NOMO-1 treated with DMSO at 0.1 percent for 48 hours (cell line): Measurements from ENCODE around the gene MRC2.

ENCODE experiments used
- DNase-seq: peaks from one replicate; lab custom pipeline; 2025; ENCODE audit not compliant: unreplicated experiment; lab: John Stamatoyannopoulos, UW

MRC2 gene

DNA sequence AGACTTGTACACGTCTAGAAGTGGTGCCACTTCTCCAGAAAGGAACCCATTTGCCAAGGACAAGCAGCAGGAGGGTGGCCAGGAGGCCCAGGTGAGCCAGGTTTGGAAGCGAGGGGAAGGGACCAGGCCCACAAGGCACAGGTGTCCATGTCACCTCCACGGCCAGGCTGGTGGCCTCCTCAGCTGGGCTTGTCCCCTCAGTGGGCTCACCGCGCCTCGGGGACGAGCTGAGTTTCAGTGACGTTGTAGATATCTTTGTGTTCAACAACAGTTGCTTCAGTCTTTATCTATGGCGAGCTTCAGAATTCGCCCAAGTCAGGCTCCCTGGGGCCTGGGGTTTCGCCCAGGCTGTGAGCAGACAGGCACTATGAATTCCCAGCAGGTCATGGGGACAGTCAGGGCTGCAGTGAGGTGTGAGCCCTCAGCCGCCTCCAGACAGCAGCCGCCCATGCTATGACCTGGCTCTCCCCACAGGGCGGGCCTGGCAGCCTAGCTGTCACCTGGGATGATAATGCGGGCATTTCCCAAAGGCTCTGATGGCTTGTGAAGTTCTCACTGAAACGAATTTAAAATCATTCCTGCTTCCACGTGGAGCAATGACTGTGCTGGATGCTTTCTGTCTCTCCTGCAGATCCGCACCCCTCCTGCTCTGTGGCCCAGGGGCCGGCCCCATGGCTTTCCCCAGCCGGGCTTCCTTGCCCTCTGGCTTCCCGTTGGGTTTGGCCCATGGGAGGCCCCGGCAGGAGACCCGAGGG, 89.5 kb downstream of the MRC2 start:
- no peak for DNase-seq

DNA sequence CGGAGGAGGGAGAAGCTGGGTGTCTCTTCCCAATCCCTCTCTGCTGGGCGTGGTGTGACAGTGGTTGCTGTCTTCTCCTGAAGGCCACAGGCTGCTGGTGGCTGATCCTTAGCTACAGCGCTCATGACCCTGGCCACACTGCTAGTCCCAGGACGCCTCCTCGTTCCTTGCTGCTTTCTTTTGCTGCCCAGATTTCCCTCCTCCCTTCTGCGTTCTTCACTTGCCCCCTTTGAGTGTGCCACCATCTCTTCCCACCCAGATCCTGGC, 90.1 kb downstream of the MRC2 start:
- no peak for DNase-seq

DNA sequence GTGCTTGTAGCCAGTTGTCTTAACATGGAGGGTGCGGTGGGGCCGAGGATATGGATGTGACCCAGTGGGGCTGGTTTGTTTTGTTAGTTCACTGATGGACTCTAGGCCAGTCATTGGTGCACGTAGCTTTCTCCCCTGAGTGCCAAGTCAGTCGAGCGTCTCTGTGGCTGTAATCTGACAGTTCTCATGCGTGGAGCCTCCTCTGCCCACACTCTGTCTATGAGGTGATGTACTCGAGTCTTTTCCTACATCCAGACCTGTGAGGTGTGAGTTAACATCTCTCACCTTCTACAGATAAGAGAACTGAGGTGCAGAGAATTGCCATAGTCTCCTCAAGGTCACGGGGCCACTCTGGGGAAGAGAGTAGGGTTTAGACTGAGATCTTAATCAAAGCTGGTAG, 90.4 kb downstream of the MRC2 start:
- no peak for DNase-seq

DNA sequence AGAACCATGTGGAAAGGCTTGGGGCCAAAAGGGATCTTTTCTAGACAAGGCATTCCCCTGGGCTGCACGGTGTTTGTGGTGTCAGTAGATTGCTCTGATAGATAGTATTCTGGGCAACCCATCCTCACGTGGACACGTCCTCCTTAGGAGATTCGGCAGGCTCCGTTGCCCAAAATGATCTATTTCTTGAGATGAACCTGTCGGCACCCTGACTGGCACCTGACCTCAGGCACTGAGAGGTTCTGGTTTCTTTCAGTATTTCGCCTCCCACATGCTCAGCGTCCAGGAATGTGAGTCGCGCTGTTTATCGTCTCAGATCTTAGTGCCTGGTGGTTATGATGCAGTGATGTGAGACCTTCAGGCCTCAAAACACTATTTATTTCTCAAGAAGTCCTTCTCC, 91.0 kb downstream of the MRC2 start:
- DNase-seq: no peak

DNA sequence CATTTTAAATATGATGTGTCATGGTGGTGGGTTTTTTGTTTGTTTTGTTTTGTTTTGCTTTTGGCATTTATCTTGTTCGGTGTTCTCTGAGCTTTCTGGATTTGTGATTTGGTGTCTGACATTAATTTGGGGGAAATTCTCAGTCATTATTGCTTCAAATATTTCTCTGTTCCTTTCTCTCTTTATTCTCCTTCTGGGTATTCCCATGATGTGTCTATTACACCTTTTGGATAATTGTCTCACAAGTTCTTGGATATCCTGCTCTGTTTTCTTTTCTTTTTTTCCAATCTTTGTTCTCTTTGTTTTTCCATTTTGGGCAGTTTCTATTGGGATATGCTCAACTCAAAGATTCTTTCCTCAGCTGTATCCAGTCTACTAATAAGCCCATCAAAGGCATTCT, 92.1 kb downstream of the MRC2 start:
- DNase-seq: no peak

DNA sequence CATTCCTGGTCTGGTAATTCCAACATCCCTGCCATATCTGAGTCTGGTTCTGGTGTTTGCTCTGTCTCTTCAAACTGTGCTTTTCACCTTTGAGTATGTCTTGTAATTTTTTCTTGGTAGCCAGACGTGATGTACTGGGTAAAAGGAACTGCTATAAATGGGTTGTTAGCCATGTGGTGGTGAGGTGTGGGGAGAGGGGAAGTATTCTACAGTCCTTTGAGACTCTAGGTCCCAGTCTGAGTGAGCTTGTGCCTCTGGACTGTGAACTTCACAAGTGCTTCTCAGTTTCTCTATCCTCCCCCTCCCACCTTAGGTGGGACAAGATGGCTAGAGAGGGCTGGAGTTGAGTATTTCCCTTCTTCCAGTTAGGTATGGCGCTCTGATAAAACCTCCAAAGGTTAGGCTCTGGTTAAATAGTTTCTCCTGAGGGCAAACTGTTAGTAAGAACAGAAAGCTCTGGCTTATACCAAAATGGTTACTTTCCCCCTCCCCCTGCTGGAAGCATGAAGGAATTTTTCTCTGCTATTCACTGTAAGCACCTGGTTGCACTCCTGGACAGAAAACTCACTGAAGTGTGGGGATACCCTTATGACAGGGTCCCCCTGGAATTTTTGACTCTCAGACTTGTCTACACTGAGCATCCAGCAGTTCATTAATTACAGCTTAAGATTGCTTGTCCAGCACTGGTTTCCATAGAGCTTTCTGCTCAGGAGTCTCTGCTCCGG, 92.8 kb downstream of the MRC2 start:
- DNase-seq: peak; percentile 33

DNA sequence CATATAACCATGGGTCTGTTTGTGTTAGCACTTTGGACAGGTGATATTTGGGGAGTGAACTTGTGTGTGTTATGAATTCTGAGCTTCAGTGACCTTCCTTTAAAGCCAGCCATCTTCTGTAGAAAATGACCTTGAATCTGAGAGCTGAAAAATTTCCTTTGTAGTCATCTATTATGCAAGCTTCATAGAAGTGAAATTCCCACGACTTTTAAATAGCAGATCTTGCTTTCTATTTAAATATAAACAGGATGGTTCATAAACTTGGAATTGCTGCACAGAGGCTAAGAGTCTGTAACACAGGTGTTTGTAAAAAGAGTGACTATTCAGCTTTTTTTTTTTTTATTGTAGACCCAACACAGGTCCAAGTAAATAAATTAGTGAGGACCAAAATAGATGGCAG, 95.2 kb downstream of the MRC2 start:
- DNase-seq: no peak

DNA sequence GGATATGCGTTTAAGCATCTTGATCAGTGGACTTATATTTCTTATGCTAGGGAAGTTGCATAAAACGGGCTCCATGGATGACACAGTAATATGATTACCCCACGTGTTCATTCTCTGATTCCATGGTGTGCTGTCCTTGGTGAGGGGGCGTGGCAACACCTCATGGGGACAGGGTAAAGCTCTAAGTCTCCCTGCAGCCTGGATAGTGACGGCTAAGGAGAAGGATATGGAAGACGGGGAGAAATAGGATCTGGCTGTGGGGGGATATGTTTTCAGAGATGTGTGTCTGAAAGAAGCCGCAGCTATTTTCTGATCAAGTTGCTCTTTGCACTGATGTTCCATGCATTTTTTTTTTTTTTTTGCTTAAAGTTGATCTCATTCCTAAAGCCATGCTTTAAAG, 96.4 kb downstream of the MRC2 start:
- DNase-seq: no peak

DNA sequence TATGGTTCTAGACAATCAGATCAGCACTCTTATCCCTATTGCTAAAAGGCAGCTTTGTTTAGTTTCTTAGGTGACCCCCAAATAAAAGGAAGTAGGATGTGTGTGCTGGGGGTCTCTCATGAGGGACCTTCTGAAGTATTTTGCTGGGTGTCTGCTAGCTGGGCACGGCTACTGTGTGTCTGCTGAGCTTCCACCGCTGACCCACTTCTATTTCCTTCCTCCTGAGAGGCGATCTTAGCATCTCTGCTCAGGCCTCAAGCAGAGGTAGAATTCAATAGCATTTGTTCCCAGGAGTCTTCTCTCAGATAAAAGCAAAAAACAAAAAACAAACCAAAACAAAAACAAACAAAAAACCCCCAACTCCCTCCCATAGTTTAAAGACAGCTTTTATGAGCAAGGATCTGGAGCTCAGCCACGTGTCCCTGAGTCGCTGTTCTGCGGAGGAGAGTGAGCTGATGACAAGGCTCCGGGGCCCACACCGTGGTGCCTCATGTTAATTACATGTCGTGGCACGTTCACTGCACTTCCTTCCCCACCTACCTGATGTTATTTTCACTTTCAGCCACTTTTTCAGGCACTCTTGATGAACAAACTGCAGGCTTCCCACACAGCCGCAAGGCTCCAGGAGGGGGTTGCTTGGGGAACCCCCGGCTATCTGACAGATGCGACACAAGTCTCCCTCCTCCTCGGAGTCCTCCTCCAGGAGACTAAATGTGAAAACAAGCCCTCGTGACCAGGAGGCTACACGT, 97.1 kb downstream of the MRC2 start:
- DNase-seq: peak; percentile 61

DNA sequence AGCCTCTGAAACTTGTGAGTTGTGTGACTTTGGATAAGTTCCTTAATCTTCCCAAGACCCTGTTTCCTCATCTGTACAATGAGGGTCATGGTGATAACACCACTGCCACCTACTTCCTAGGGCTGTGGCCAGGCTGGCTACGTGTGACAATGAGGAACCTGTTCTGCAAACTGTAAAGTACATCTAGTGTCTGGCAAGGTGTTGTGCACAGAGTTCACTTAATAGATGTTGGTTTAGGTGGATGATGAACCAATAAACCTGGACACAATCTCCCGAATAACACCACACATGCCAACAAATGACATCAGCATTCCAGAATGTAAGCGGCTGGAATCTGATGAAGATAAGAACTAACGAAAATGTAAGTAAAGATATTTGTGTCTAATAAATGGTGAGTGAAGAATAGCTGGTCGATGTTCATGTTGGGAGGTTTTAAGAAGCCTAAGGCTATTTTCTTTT, 98.3 kb downstream of the MRC2 start:
- DNase-seq: peak; percentile 5

DNA sequence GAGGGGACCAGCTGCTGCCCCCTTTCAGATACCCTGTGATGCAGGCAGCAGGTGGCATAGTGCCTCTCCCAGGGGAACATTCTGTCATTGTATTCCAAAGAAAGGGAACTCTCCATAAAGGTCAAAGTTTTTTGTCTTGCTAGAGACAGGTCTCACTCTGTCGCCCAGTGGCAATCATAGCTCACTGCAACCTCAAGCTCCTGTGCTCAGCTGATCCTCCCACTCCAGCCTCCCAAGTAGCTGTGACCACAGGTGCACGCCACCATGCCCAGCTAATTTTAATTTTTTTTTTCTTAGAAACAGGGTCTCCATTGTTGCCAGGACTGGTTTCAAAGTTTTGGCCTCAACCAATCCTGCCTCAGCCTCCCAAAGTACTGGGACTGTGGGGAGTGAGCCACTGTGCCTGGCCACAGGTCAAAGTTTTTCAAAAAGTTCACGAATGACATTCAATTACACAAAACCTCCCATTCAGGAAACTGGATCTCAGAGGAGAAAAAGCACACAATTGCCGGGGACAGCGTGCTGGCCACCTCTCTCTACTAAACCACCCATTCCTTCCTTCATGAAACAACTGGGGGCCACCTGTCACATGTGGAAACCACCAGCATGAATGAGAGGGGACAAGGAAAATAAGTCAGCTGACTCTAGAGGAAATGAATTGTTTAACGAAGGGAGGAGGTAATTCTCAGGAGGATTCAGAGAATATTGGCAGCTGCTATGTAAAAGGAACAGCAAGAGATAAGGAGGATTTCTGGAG, 100.6 kb downstream of the MRC2 start:
- DNase-seq: no peak

DNA sequence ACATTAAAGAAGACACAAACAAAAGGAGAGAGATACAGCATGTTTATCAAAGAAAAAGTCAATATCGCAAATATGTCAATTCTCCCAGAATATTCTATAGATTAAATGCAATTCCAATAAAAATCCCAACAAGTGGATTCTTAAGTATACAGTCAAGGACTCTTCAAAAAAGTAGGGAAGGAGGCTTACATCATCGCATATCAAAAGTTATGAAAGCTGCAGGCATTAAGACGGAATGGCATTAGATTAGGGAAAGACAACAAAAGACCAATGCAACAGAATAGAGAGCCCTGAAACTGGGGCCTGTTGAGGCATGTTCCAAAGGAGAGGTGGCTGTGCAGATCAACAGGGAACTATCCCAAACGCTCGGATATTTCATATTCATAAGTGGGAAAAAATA, 104.7 kb downstream of the MRC2 start:
- no peak for DNase-seq

DNA sequence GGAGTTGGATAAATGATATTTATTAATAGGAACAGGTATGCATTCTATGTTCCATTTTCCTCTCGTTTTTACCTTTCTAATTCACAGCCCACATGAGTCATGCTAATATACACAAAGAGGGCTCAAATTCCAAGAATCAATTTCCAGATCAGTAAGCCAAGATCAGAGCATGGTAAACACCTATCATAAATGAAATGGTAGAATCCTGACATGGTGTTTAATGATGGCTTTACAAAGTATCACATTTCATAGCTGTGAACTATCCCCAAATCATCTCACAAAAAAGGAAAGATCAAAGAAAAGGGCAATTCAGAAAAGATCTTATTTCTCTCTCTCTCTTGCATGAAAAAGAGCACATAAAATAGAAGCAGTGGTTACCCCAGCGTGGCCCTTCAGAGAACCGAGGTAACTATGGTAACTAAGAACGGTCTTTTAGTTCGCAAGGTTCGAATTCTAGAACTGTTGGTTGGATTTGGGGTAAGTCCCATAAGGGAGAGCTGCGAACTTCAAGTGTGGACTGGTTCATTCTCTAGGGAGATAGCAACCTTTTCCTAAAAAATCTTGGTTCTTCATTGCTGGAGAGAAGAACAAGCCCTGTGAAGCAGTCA, 107.7 kb downstream of the MRC2 start:
- DNase-seq: no peak

DNA sequence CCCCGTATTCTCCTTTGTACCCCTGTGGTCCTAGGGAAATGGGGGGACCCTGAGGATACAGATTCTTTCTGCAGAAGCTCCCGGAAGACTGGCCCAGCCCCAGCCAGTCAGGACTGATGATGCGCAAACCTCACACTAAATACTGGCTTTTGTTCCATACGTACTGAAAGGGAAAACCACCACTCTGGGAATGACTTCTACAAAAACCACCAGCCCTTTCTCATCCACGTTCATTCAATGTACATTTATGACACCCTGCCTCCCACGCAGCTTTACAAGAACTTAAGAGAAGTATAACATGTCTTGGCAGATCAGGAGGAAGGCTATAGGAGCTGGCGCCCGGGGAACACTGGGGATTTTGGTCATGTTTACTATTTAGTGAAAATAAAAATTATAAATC, 110.0 kb downstream of the MRC2 start:
- no peak for DNase-seq

DNA sequence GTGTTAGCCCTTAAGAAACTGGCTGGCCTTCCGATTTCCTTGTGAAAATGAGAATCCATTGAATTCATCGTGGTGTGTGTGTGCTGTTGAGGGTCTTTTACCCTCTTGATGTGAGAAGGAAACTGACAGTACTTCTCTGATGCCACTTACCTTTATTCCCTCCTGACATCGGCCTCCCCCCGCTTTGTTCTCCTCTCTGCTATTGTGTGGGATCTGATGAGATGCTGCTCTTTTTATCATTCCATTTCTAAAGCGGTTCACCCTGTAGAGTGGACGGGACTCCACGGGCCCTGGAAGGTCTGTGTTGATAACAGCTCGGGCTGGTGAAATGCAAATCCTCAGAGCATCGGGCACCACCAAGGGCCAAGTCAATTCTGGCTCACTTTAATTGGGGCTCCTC, 110.8 kb downstream of the MRC2 start:
- no peak for DNase-seq

DNA sequence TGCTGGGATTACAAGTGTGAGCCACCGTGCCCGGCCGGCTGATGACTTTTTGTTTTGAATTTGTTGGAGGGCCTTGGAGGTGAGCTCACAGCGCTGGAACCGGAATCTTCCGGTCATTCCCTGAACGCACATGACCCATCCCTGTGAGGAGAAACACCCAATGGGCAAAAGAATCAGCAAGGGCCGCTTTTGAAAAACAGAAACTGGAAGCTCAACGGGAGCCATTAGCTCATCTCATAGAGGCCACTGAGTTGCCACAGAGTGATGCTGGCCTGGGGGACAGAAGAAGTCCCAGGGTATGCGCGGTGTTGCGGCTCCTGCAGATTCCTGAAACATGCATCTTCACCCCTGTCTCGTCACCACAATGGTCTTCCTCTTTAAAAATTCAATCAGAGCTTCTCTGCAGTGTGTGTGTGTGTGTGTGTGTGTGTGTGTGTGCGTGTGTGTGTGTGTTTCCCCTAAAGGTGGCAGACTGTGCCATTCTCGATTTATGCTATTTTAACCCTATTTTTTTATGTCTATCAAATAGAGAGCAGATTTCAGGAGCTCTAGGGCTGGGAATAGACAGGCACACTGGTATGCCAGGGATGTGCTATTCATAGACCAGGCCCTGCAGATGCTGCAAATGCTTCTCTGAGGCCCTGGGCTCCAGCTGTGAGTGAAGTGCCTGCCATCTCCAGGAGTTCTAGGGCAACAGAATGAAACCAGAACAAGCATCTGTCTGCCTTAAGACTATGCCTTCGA, 112.3 kb downstream of the MRC2 start:
- no peak for DNase-seq

DNA sequence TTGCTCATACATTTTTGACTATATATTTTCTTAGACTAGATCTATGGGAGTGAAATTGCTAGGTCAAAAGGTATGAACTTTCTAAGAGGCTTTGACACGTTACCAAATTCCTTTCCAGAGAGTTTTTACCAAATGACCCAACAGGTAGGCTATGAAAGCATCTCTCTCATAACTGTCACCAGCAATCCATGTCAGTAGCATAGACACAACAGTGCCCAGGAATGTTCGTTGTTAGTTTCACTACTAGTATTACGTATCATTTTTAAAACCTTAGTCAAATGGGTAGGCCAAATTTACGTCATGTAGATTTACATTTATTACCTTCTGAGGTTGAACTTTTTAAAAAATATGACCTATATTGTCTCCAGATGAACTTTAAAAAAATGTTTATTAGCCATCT, 113.8 kb downstream of the MRC2 start:
- DNase-seq: no peak
